Glomerular visceral epithelial cell (primary cell): Measurements from ENCODE around the gene DRC3.
A peak's percentile ranks its signal among the peaks of the same experiment; 100 is the strongest.
"Not testable (repeated sequence)": the region's sequence is repeated elsewhere in the genome, so short reads cannot be mapped to it uniquely, and the experiment has no call there.

Experiments
- DNase-seq: peaks from one replicate; pipeline ENCODE4 v3.0.0-alpha.2; 2016; ENCODE audit errors: extremely low spot score

The DRC3 gene

GRCh38 chr17:17972126-17972951 is at the start of gene DRC3, which contains the start of gene TOM1L2:
Gene DRC3 (plus strand): TSS chr17:17972862. CDS start chr17:17977599, 4,737 bp downstream.
Gene TOM1L2 (minus strand): TSS chr17:17972400. CDS start chr17:17972313, 87 bp downstream.
- peak; percentile 100 for DNase-seq

- no peak for DNase-seq
Measured at GRCh38 chr17:17924131-17924856, 48.4 kb upstream of the DRC3 start.

- DNase-seq: no peak
Measured at GRCh38 chr17:17924857-17925250, 47.8 kb upstream of the DRC3 start.

GRCh38 chr17:17926036-17926435 is 46.6 kb upstream of the DRC3 start:
- no peak for DNase-seq

GRCh38 chr17:17926840-17927449 is 45.7 kb upstream of the DRC3 start:
- DNase-seq: no peak

- DNase-seq: no peak
Measured at GRCh38 chr17:17928398-17929287, 44.0 kb upstream of the DRC3 start.

GRCh38 chr17:17929655-17930380 is 42.8 kb upstream of the DRC3 start:
- peak; percentile 30 for DNase-seq

- DNase-seq: no peak
Measured at GRCh38 chr17:17930674-17931073, 42.0 kb upstream of the DRC3 start.

- no peak for DNase-seq
Measured at GRCh38 chr17:17931159-17931558, 41.5 kb upstream of the DRC3 start.

GRCh38 chr17:17933775-17934174 is 38.9 kb upstream of the DRC3 start:
- peak; percentile 44 for DNase-seq

- no peak for DNase-seq
Measured at GRCh38 chr17:17934214-17934613, 38.4 kb upstream of the DRC3 start.

- DNase-seq: no peak
Measured at GRCh38 chr17:17934806-17935205, 37.9 kb upstream of the DRC3 start.

GRCh38 chr17:17935321-17936271 is 37.1 kb upstream of the DRC3 start:
- DNase-seq: peak; percentile 83

- DNase-seq: no peak
Measured at GRCh38 chr17:17937201-17937853, 35.3 kb upstream of the DRC3 start.

GRCh38 chr17:17937958-17938357 is 34.7 kb upstream of the DRC3 start:
- DNase-seq: no peak

- no peak for DNase-seq
Measured at GRCh38 chr17:17938388-17939107, 34.1 kb upstream of the DRC3 start.

- not testable (repeated sequence) for DNase-seq
Measured at GRCh38 chr17:17939941-17940340, 32.7 kb upstream of the DRC3 start.

GRCh38 chr17:17940441-17940911 is 32.2 kb upstream of the DRC3 start:
- DNase-seq: peak; percentile 61
